Panc1 (cell line): ENCODE measurements around the gene KRT75. TPM values are rescaled to one million over a fixed set of nuclear protein-coding genes. Genes with fewer than 3 reads are reported as not detected.

Source experiments
- ATAC-seq: fragments of 200-7000 bp; cut with Tn5 transposase; 2 replicates; pipeline ENCODE4 v1.9.1; 2020; ENCODE audit warnings: mild to moderate bottlenecking, moderate library complexity
- BruUV-seq: library from RNA; stranded (reverse); fragments of 400-500 nt; replicated peaks from 2 replicates; lab custom pipeline; 2021; lab: Mats Ljungman, UMichigan
- CTCF ChIA-PET: fragments of 300-600 bp; sonication (Branson Sonifier 250); formaldehyde crosslinking; loops from one replicate; lab custom pipeline; 2022; ENCODE audit warnings: antibody characterized with exemption; lab: Charles Lee
- POLR2A ChIA-PET: fragments of 300-600 bp; sonication (Branson Sonifier 250); formaldehyde crosslinking; loops from one replicate; lab custom pipeline; 2022; ENCODE audit warnings: antibody characterized with exemption; lab: Charles Lee
- DNase-seq: peaks from one replicate; pipeline ENCODE4 v3.0.0-alpha.2; 2010; ENCODE audit warnings: low read depth, low spot score
- H3K27ac ChIP-seq: 2 replicates; pipeline ENCODE4 v1.5.1; 2011; ENCODE audit warnings: mild to moderate bottlenecking, low read length, inconsistent platforms
- H3K27me3 ChIP-seq: fragments of 200-500 bp; sonication (Bioruptor generic); 2 replicates; pipeline ENCODE4 v1.6.0; 2014; ENCODE audit warnings: low read length, inconsistent platforms; ENCODE audit not compliant: control insufficient read depth, insufficient read depth
- H3K36me3 ChIP-seq: fragments of 200-500 bp; sonication (Bioruptor generic); 2 replicates; pipeline ENCODE4 v1.5.1; 2014; ENCODE audit warnings: inconsistent platforms, mild to moderate bottlenecking, low read length, moderate library complexity; ENCODE audit not compliant: control insufficient read depth, insufficient read depth
- H3K4me1 ChIP-seq: 2 replicates; pipeline ENCODE4 v1.5.1; 2011; ENCODE audit warnings: inconsistent platforms, mild to moderate bottlenecking, low read length, moderate library complexity; ENCODE audit not compliant: control insufficient read depth, insufficient read depth
- H3K4me3 ChIP-seq, 2 experiments: 2 replicates each; pipeline ENCODE4 v1.5.1; 2011 to 2012; ENCODE audit warnings: low read depth in 2 of 2, low read length in 2 of 2, mild to moderate bottlenecking in 2 of 2, inconsistent platforms in 1 of 2, moderate library complexity in 1 of 2
- H3K9me3 ChIP-seq: fragments of 200-500 bp; sonication (Bioruptor generic); 2 replicates; pipeline ENCODE4 v1.5.1; 2014; ENCODE audit warnings: low read depth, mild to moderate bottlenecking, inconsistent platforms, low read length, moderate library complexity; ENCODE audit not compliant: control insufficient read depth, insufficient read depth
- POLR2AphosphoS5 ChIP-seq: IDR thresholded peaks from 2 replicates; pipeline ENCODE4 v1.6.1; 2012; ENCODE audit warnings: mild to moderate bottlenecking, low read depth, low read length, moderate library complexity
- SIN3A ChIP-seq: IDR thresholded peaks from 2 replicates; pipeline ENCODE4 v1.6.1; 2012; ENCODE audit warnings: low read depth, mild to moderate bottlenecking, low read length, moderate library complexity, borderline replicate concordance; ENCODE audit not compliant: insufficient read depth
- TCF7L2 ChIP-seq: IDR thresholded peaks from 2 replicates; pipeline ENCODE4 v1.6.1; 2011; ENCODE audit warnings: mild to moderate bottlenecking, low read depth, low read length, inconsistent platforms
- in situ Hi-C: cut with HindIII; loops from 2 replicates; pipeline ENCODE4 v1.10.0; 2016; ENCODE audit warnings: low sequenced_read_pairs, low pct_unique_long_range_greater_than_20kb
- intact Hi-C: fragments of 100-400 bp; cut with micrococcal nuclease; formaldehyde crosslinking; loops from one replicate; pipeline ENCODE4 v1.10.0; 2022; ENCODE audit not compliant: unreplicated experiment
- total RNA-seq: library from RNA; stranded (reverse); gene quantifications from one replicate; pipeline ENCODE4 v1.2.1, GENCODE V29; 2021; ENCODE audit not compliant: unreplicated experiment
- TF ChIP-seq, protein P1 (sequence below): fragments of 450-650 bp; IDR thresholded peaks from 2 replicates; pipeline ENCODE4 v1.5.1; 2017; ENCODE audit warnings: mild to moderate bottlenecking
- TF ChIP-seq, protein P2 (sequence below), 2 experiments: IDR thresholded peaks; 2 replicates each; pipeline ENCODE4 v1.6.1; 2011 to 2012; ENCODE audit warnings: low read depth in 2 of 2, control low read depth in 1 of 2, low read length in 1 of 2, mild to moderate bottlenecking in 1 of 2, moderate library complexity in 1 of 2; ENCODE audit not compliant: insufficient read depth in 1 of 2

KRT75 gene
- total RNA-seq, 1 experiment from 2014 or later = 0.15 TPM

DNA sequence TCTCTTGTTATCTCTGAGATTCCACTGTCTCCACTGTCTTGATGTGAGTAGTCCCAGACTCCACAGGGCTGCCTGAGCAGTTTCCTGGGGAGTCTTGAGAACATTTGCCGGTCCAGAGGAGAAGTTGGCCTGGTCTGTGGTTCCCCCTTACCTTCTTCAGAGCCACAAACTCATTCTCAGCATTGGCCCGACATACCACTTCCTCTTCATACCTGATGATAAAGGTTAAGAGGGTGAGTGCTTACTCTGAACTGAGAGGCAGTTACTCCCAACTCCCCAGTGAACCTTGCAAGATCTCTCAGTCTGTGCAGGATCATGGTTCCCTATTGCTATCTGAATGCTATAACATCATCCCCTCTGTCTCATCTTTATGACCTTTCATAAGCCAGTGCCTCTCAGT, 51.3 kb downstream of the KRT75 start:
- ChIA-PET POLR2A (no interaction called here), CTCF (interaction anchor here (0.6 kb wide), 1 partner anchor 219 kb away, joined by 3 read pairs; no protein-coding TSS in a partner anchor)
- in situ Hi-C loops = no loop called here
- no peak overlapping the region for H3K27ac ChIP-seq
- H3K27me3 ChIP-seq = peaks cover 6% of the 10 kb centered on the region
- H3K9me3 ChIP-seq = no peaks in the 10 kb centered on the region
- DNase-seq (no peak), ATAC-seq (no peak)
- intact Hi-C loops = no loop called here
- H3K36me3 ChIP-seq = no peaks in the 10 kb centered on the region
- H3K4me3 ChIP-seq = no peak overlapping the region
- BruUV-seq = no TSS peak
- H3K4me1 ChIP-seq = no peaks in the 10 kb centered on the region
- TF ChIP-seq SIN3A (no peak), TCF7L2 (no peak), POLR2AphosphoS5 (no peak)
- TF ChIP-seq, protein P1, sequence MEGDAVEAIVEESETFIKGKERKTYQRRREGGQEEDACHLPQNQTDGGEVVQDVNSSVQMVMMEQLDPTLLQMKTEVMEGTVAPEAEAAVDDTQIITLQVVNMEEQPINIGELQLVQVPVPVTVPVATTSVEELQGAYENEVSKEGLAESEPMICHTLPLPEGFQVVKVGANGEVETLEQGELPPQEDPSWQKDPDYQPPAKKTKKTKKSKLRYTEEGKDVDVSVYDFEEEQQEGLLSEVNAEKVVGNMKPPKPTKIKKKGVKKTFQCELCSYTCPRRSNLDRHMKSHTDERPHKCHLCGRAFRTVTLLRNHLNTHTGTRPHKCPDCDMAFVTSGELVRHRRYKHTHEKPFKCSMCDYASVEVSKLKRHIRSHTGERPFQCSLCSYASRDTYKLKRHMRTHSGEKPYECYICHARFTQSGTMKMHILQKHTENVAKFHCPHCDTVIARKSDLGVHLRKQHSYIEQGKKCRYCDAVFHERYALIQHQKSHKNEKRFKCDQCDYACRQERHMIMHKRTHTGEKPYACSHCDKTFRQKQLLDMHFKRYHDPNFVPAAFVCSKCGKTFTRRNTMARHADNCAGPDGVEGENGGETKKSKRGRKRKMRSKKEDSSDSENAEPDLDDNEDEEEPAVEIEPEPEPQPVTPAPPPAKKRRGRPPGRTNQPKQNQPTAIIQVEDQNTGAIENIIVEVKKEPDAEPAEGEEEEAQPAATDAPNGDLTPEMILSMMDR = no peak
- TF ChIP-seq, protein P2, sequence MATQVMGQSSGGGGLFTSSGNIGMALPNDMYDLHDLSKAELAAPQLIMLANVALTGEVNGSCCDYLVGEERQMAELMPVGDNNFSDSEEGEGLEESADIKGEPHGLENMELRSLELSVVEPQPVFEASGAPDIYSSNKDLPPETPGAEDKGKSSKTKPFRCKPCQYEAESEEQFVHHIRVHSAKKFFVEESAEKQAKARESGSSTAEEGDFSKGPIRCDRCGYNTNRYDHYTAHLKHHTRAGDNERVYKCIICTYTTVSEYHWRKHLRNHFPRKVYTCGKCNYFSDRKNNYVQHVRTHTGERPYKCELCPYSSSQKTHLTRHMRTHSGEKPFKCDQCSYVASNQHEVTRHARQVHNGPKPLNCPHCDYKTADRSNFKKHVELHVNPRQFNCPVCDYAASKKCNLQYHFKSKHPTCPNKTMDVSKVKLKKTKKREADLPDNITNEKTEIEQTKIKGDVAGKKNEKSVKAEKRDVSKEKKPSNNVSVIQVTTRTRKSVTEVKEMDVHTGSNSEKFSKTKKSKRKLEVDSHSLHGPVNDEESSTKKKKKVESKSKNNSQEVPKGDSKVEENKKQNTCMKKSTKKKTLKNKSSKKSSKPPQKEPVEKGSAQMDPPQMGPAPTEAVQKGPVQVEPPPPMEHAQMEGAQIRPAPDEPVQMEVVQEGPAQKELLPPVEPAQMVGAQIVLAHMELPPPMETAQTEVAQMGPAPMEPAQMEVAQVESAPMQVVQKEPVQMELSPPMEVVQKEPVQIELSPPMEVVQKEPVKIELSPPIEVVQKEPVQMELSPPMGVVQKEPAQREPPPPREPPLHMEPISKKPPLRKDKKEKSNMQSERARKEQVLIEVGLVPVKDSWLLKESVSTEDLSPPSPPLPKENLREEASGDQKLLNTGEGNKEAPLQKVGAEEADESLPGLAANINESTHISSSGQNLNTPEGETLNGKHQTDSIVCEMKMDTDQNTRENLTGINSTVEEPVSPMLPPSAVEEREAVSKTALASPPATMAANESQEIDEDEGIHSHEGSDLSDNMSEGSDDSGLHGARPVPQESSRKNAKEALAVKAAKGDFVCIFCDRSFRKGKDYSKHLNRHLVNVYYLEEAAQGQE (IDR thresholded peaks at IDR 0.05; ENCODE audit: insufficient read depth in 1 of 2, low read depth in 2 of 2, low read length in 1 of 2) = no peak

DNA sequence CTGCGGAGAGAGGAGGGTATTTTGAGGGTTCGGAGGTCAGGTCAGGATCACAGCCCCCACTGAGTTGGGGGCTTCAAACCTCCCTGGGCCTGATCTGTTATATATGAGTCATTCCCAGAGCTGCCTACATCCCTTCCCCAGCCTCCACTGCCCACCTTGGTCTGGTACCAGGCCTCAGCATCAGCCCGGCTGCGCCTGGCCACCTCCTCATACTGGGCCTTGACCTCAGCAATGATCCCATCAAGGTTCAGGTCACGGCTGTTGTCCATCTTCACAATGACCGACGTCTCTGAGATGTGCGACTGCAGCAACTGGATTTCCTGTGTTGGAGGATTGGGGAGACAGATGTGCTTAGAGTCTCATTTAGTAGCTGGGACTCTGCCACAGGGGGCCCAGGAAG, 53.0 kb downstream of the KRT75 start:
- no peak for TF ChIP-seq POLR2AphosphoS5
- TF ChIP-seq TCF7L2 = no peak
- TF ChIP-seq, protein P2 (IDR thresholded peaks at IDR 0.05; ENCODE audit: insufficient read depth in 1 of 2, low read depth in 2 of 2, low read length in 1 of 2) = no peak
- TF ChIP-seq SIN3A = no peak
- TF ChIP-seq, protein P1 = no peak
- no peak overlapping the region for H3K4me3 ChIP-seq
- ATAC-seq = no peak
- no peak overlapping the region for H3K27ac ChIP-seq
- H3K9me3 ChIP-seq = no peaks in the 10 kb centered on the region
- intact Hi-C loops = no loop called here
- ChIA-PET CTCF (no interaction called here), POLR2A (no interaction called here)
- no peaks in the 10 kb centered on the region for H3K36me3 ChIP-seq
- in situ Hi-C loops = no loop called here
- no peaks in the 10 kb centered on the region for H3K4me1 ChIP-seq
- no peak for DNase-seq
- H3K27me3 ChIP-seq = no peaks in the 10 kb centered on the region; the same call in 1 of the 2 replicates
- no TSS peak for BruUV-seq
